Measurements from ENCODE around the gene NUBP1.

NUBP1 gene

GRCh38 chr16:10813099-10813455 lies 69.4 kb downstream of the NUBP1 start:
- H3K4me3 ChIP-seq (replicated peaks in 1 of 2; ENCODE audit: low read depth in 2 of 2, low read length in 2 of 2): no peak overlapping the region
- no peak for DNase-seq (ENCODE audit: low read depth in 2 of 2)
- TF ChIP-seq CTCF (IDR thresholded peaks at IDR 0.05; ENCODE audit: low read depth, low read length): no peak

- no peak for TF ChIP-seq CTCF (IDR thresholded peaks at IDR 0.05; ENCODE audit: low read depth, low read length)
- no peak for DNase-seq (ENCODE audit: low read depth in 2 of 2)
- no peak overlapping the region for H3K4me3 ChIP-seq (replicated peaks in 1 of 2; ENCODE audit: low read depth in 2 of 2, low read length in 2 of 2)
These were observed 73.9 kb downstream of the NUBP1 start for GRCh38 chr16:10817514-10817913.

GRCh38 chr16:10817963-10818941 lies 74.6 kb downstream of the NUBP1 start, which contains the start of gene TVP23A:
Gene TVP23A (minus strand): TSS chr16:10818794. CDS start chr16:10818493, 301 bp downstream.
- no peak for TF ChIP-seq CTCF (IDR thresholded peaks at IDR 0.05; ENCODE audit: low read depth, low read length)
- no peak within 1 kb of the TSS for H3K4me3 ChIP-seq (replicated peaks in 1 of 2; ENCODE audit: low read depth in 2 of 2, low read length in 2 of 2)
- DNase-seq (ENCODE audit: low read depth in 2 of 2): peak in 1 of 2 donors; percentile 38
